Activated CD4-positive, alpha-beta T cell treated with anti-CD3 and anti-CD28 coated beads, Interleukin-2, amount 50 U/mL, for 1 hour (primary cell): Measurements from ENCODE around the gene CKMT1B.
"Not testable (repeated sequence)": the region's sequence is repeated elsewhere in the genome, so short reads cannot be mapped to it uniquely, and the experiment has no call there.

Source experiments
- DNase-seq: peaks from one replicate; pipeline ENCODE4 v3.0.0-alpha.2; 2020

The CKMT1B gene

DNA sequence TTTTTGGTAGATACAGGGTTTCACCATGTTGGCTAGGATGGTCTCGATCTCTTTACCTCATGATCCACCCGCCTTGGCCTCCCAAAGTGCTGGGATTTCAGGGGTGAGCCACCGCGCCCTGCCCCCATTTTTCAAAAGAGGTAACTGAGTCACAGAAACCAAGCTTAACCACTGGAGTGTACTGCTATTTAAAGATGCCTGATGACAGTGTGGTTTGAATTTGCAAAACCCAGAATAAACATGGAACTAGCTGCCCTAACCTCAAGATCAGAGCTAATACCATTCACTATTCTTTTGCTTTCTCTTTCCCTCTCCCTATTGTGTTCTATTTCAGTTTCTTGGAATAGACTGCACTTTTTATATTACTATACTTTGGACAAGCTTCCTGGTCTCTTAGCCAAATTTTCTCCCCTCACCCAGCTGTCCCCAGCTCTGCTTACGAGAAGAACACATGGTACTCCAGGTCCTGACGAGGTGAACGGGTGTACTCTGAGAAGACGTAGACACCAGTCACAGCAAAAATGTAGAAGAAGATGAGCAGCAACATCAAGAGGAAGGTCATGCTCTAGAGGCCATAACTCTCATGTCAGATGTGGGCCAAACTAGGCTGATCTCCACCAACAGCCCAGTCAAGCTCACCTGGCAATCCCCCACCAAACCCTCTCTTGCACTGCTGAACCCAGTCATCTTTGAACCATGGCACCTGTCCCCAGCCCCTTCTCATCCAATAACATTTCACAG lies 44.8 kb downstream of the CKMT1B start:
- not testable (repeated sequence) for DNase-seq
